ENCODE data around the gene ZSWIM6.
A peak's percentile ranks its signal among the peaks of the same experiment; 100 is the strongest.

The ZSWIM6 gene

GRCh38 chr5:61328791-61329549 lies 3.1 kb upstream of the ZSWIM6 start:
- TF ChIP-seq, protein P1, sequence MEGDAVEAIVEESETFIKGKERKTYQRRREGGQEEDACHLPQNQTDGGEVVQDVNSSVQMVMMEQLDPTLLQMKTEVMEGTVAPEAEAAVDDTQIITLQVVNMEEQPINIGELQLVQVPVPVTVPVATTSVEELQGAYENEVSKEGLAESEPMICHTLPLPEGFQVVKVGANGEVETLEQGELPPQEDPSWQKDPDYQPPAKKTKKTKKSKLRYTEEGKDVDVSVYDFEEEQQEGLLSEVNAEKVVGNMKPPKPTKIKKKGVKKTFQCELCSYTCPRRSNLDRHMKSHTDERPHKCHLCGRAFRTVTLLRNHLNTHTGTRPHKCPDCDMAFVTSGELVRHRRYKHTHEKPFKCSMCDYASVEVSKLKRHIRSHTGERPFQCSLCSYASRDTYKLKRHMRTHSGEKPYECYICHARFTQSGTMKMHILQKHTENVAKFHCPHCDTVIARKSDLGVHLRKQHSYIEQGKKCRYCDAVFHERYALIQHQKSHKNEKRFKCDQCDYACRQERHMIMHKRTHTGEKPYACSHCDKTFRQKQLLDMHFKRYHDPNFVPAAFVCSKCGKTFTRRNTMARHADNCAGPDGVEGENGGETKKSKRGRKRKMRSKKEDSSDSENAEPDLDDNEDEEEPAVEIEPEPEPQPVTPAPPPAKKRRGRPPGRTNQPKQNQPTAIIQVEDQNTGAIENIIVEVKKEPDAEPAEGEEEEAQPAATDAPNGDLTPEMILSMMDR (IDR thresholded peaks at IDR 0.05; ENCODE audit: insufficient read depth, low read length, missing control alignments) = no peak
- CTCF ChIA-PET = interaction anchor here (0.8 to 3.2 kb wide), 11 partner anchors 13 to 370 kb away, joined by 3 to 25 read pairs (median 4); no protein-coding TSS in a partner anchor
- POLR2A ChIA-PET = no interaction called here
- DNase-seq (ENCODE audit: low read depth, low spot score) = no peak
- H3K4me3 ChIP-seq (ENCODE audit: low read depth, low read length) = no peak overlapping the region

DNA sequence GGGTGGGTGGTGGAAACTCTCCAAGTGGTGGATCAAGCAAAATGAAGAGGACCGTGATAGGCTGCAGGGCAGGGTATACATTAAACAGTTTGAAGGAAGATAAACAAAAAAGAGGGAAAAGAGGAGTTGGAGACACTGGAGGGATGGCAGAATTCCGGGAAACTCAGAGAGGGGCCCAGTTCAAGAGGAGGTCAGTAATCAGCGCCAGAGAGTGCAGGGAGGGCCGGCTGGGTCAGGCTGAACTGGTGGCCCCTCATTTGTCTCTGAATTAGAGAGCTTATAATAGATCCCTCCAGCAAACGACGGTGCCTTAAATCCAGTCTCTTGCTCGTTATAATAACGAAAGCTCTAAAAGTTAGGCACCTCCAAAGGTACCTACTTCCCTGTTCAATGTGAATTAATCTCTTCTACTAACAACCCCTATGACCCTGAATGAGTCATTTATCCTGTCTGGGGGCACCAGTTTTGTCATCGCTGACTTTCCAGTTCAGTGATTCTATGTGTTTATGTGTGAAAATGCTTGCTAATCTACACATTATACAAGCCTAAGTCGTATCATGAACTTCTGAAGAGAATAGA lies 2.4 kb upstream of the ZSWIM6 start:
- DNase-seq (ENCODE audit: low read depth, low spot score) = no peak
- ChIA-PET POLR2A (interaction anchor here (1.0 to 2.9 kb wide), 3 partner anchors 15 to 166 kb away, joined by 3 to 20 read pairs (median 15); partner anchors contain the start of gene SMIM15), CTCF (interaction anchor here (0.8 to 3.2 kb wide), 11 partner anchors 8 to 370 kb away, joined by 3 to 25 read pairs (median 4); no protein-coding TSS in a partner anchor)
- TF ChIP-seq, protein P1 (IDR thresholded peaks at IDR 0.05; ENCODE audit: insufficient read depth, low read length, missing control alignments) = no peak
- H3K4me3 ChIP-seq (ENCODE audit: low read depth, low read length) = peak overlapping the region; percentile 84

GRCh38 chr5:61330341-61330844 lies 1.7 kb upstream of the ZSWIM6 start:
- DNase-seq (ENCODE audit: low read depth, low spot score) = no peak
- peak overlapping the region; percentile 84 for H3K4me3 ChIP-seq (ENCODE audit: low read depth, low read length)
- CTCF ChIA-PET = interaction anchor here (0.9 to 3.2 kb wide), 18 partner anchors 8 to 371 kb away, joined by 3 to 25 read pairs (median 5); no protein-coding TSS in a partner anchor
- POLR2A ChIA-PET = interaction anchor here (1.0 to 2.9 kb wide), 5 partner anchors 16 to 167 kb away, joined by 3 to 20 read pairs (median 15); partner anchors contain the start of gene SMIM15
- TF ChIP-seq, protein P1 (IDR thresholded peaks at IDR 0.05; ENCODE audit: insufficient read depth, low read length, missing control alignments) = no peak

GRCh38 chr5:61330845-61331406 lies 1.1 kb upstream of the ZSWIM6 start:
- ChIA-PET POLR2A (interaction anchor here (0.6 to 2.9 kb wide), 15 partner anchors 15 to 310 kb away, joined by 3 to 20 read pairs (median 4); partner anchors contain the start of gene SMIM15), CTCF (interaction anchor here (0.8 to 3.2 kb wide), 21 partner anchors 9 to 385 kb away, joined by 3 to 25 read pairs (median 4); no protein-coding TSS in a partner anchor)
- TF ChIP-seq, protein P1 (IDR thresholded peaks at IDR 0.05; ENCODE audit: insufficient read depth, low read length, missing control alignments) = peak; percentile 60
- peak overlapping the region; percentile 84 for H3K4me3 ChIP-seq (ENCODE audit: low read depth, low read length)
- no peak for DNase-seq (ENCODE audit: low read depth, low spot score)

GRCh38 chr5:61332358-61332749 lies 296 bp downstream of the ZSWIM6 start:
- TF ChIP-seq, protein P1 (IDR thresholded peaks at IDR 0.05; ENCODE audit: insufficient read depth, low read length, missing control alignments) = no peak
- POLR2A ChIA-PET = interaction anchor here (1.0 to 2.9 kb wide), 7 partner anchors 14 to 169 kb away, joined by 3 to 20 read pairs (median 10); partner anchors contain the start of gene SMIM15
- DNase-seq (ENCODE audit: low read depth, low spot score) = no peak
- CTCF ChIA-PET = interaction anchor here (1.5 kb wide), 1 partner anchor 26 kb away, joined by 4 read pairs; no protein-coding TSS in a partner anchor
- H3K4me3 ChIP-seq (ENCODE audit: low read depth, low read length) = peak overlapping the region; percentile 92

Data from AG04449 (cell line).